Stimulated activated CD8-positive, alpha-beta memory T cell treated with anti-CD3 and anti-CD28 coated beads, Interleukin-4, amount 100 ng/mL, for 4 hours (primary cell): Measurements from ENCODE around the gene EPHB2.

ENCODE experiments used
- DNase-seq, 2 donors: peaks; one replicate each; pipeline ENCODE4 v3.0.0-alpha.2; 2020; ENCODE audit warnings: low read depth in 2 of 2, low spot score in 1 of 2

EPHB2 gene

GRCh38 chr1:22777388-22778057, 66.9 kb downstream of the EPHB2 start:
- no peak for DNase-seq

GRCh38 chr1:22778408-22778807, 67.8 kb downstream of the EPHB2 start:
- no peak for DNase-seq

- DNase-seq = no peak
Measured at GRCh38 chr1:22778862-22779520, 68.4 kb downstream of the EPHB2 start.

- DNase-seq = no peak
Measured at GRCh38 chr1:22780696-22781095, 70.1 kb downstream of the EPHB2 start.

- no peak for DNase-seq
Measured at GRCh38 chr1:22781483-22781882, 70.8 kb downstream of the EPHB2 start.

- DNase-seq = no peak
Measured at GRCh38 chr1:22782406-22782805, 71.8 kb downstream of the EPHB2 start.

- DNase-seq = no peak
Measured at GRCh38 chr1:22784317-22784716, 73.7 kb downstream of the EPHB2 start.

GRCh38 chr1:22784737-22785136, 74.1 kb downstream of the EPHB2 start:
- no peak for DNase-seq

GRCh38 chr1:22786101-22786500, 75.5 kb downstream of the EPHB2 start:
- DNase-seq = no peak

- no peak for DNase-seq
Measured at GRCh38 chr1:22786719-22787489, 76.3 kb downstream of the EPHB2 start.

GRCh38 chr1:22787636-22788035, 77.0 kb downstream of the EPHB2 start:
- no peak for DNase-seq

GRCh38 chr1:22788254-22788661, 77.6 kb downstream of the EPHB2 start:
- DNase-seq = no peak

- no peak for DNase-seq
Measured at GRCh38 chr1:22789356-22789994, 78.8 kb downstream of the EPHB2 start.

- DNase-seq = no peak
Measured at GRCh38 chr1:22790232-22791008, 79.8 kb downstream of the EPHB2 start.

GRCh38 chr1:22791831-22792347, 81.2 kb downstream of the EPHB2 start:
- no peak for DNase-seq

- no peak for DNase-seq
Measured at GRCh38 chr1:22792396-22793160, 81.9 kb downstream of the EPHB2 start.

GRCh38 chr1:22793647-22794046, 83.0 kb downstream of the EPHB2 start:
- no peak for DNase-seq

GRCh38 chr1:22794647-22795365, 84.2 kb downstream of the EPHB2 start:
- no peak for DNase-seq

GRCh38 chr1:22795366-22795714, 84.7 kb downstream of the EPHB2 start:
- no peak for DNase-seq
